ENCODE results near the gene STIM2.

GRCh38 chr4:27062256-27062655, 201.6 kb downstream of the STIM2 start:
- TF ChIP-seq CTCF (IDR thresholded peaks at IDR 0.05) = no peak
- TF ChIP-seq POLR2A (IDR thresholded peaks at IDR 0.05) = no peak

All from right lobe of liver (tissue), 4 donors.